Epithelial cell of proximal tubule (primary cell): ENCODE results near the gene EFR3B. TPM values are rescaled to one million over a fixed set of nuclear protein-coding genes. Genes with fewer than 3 reads are reported as not detected.

Experiments used
- DNase-seq: peaks from one replicate; pipeline ENCODE4 v3.0.0-alpha.2; 2011; ENCODE audit warnings: low read depth
- H3K4me3 ChIP-seq: 2 replicates; pipeline ENCODE4 v1.5.1; 2011; ENCODE audit warnings: low read depth, mild to moderate bottlenecking, low read length
- total RNA-seq: library from RNA; depleted of rRNA; stranded (reverse); fragments of >200 nt; gene quantifications from 2 replicates; pipeline ENCODE4 v1.2.3, GENCODE V29; 2015
- TF ChIP-seq, protein P1 (sequence below): conservative IDR thresholded peaks from 2 replicates; pipeline ENCODE4 v1.5.1; 2012; ENCODE audit warnings: low read depth, mild to moderate bottlenecking, low read length

Gene EFR3B
- total RNA-seq, 1 donor from 2014 or later: 2.6 TPM

DNA sequence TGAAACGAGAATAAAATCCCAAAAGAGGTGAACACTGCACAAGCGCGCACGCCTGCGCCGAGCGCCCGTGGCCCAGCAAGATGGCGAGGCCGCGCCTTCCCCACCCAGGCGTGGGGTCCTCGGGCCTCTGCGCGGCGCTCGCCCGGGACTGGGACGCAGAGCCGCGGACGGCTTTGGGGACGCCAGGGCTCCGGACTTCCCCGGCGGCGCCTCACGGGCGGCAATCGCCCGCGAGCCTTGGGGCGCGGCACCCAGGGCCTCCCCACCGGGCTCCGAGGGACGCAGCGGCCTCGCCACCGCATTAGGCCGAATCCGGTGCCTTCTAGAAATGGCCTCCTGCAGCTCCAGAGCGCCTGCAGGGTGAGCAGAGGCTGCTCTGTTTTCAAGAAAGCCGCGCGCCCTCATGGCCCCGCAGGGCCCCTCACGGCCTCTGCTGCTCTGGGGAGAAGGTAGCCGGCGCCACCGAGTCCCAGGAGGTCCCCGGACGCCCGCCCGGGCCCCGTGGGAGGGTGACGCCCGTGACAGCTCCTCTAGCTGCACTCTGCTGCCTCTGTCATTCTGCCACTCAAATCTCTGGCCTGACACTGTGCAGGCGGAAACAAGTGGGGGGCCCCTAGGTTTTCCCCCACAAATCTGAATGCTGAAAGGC lies 162.4 kb downstream of the EFR3B start:
- no peak overlapping the region for H3K4me3 ChIP-seq
- TF ChIP-seq, protein P1, sequence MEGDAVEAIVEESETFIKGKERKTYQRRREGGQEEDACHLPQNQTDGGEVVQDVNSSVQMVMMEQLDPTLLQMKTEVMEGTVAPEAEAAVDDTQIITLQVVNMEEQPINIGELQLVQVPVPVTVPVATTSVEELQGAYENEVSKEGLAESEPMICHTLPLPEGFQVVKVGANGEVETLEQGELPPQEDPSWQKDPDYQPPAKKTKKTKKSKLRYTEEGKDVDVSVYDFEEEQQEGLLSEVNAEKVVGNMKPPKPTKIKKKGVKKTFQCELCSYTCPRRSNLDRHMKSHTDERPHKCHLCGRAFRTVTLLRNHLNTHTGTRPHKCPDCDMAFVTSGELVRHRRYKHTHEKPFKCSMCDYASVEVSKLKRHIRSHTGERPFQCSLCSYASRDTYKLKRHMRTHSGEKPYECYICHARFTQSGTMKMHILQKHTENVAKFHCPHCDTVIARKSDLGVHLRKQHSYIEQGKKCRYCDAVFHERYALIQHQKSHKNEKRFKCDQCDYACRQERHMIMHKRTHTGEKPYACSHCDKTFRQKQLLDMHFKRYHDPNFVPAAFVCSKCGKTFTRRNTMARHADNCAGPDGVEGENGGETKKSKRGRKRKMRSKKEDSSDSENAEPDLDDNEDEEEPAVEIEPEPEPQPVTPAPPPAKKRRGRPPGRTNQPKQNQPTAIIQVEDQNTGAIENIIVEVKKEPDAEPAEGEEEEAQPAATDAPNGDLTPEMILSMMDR: no peak
- no peak for DNase-seq

DNA sequence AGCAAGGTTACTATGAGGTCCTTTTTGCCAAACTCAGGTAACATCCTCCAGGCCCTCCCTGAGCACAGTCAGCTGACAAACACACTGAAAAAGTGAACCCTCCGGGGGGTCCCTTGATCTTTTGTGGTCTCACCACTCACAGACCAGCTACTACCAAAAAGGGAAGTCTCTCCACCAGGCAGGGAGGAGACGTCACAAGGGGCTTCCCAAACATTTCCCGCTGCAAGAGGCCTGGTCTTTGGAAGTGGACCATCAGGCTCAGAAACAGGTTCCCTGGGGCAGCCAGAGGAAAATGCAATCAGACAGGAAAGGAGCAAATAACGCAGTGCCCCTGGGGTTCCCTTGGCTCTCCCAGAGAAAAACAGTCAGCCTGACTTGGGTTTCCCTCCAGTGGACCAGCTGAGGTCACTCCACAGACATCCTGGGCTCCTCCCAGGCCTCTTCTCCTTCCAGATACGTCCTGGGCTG lies 165.2 kb downstream of the EFR3B start:
- DNase-seq: no peak
- no peak overlapping the region for H3K4me3 ChIP-seq
- TF ChIP-seq, protein P1: no peak

Other genes with a start within 250 kb of the EFR3B start
- gene PTRHD1, start 248.7 kb upstream of the EFR3B start, total RNA-seq: 50.3 and 58.3 TPM in 2 replicates
- gene CENPO, start 248.7 kb upstream of the EFR3B start, total RNA-seq: 18.0 and 36.5 TPM in 2 replicates
- gene ADCY3, start 121.8 kb upstream of the EFR3B start, total RNA-seq: 18.7 and 37.6 TPM in 2 replicates
- 2.1 and 2.2 TPM in 2 replicates for gene DNAJC27, start 70.1 kb upstream of the EFR3B start, total RNA-seq
- 0.75 and 4.5 TPM in 2 replicates for gene POMC, start 126.5 kb downstream of the EFR3B start, total RNA-seq